ENCODE results near the gene NPVF.

DNA sequence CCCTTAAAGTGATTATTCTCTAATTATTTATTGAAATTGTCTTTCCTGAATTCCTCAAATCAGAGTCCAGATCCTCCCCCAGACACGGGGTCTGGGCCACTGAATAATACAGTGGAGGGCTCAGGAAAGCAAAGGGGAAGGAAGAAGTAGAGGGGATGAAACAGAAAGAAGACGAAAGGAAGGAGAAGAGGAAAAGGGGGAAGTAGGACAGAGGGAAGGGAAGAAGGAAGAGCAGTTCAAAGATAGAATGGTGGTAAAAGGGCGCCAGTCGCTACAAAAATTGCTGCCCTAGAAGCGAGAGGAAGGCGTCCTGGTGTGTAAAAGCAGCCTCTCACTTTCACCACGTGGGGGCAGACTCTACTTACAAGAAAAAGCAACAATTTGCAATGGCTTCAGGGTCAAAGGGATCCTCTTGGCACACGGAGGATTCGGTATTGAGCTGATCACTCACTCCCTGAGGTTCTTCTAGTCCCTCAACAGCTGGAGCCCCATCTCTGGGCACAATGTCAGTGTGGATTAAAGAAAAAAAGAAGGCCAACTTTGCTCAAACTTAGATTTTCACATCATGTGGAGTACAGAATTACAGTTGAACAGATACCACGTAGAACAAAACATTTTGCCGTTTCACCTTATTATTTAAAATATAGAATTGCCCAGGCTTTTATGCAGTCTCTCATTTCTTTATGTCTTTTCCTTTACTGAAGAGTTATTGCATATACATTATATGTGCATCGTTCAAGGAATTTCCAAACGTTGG is 31.4 kb upstream of the NPVF start:
- no peak for TF ChIP-seq POLR2A (IDR thresholded peaks at IDR 0.05; ENCODE audit: extremely low read depth, insufficient read length)
- TF ChIP-seq, protein P1, sequence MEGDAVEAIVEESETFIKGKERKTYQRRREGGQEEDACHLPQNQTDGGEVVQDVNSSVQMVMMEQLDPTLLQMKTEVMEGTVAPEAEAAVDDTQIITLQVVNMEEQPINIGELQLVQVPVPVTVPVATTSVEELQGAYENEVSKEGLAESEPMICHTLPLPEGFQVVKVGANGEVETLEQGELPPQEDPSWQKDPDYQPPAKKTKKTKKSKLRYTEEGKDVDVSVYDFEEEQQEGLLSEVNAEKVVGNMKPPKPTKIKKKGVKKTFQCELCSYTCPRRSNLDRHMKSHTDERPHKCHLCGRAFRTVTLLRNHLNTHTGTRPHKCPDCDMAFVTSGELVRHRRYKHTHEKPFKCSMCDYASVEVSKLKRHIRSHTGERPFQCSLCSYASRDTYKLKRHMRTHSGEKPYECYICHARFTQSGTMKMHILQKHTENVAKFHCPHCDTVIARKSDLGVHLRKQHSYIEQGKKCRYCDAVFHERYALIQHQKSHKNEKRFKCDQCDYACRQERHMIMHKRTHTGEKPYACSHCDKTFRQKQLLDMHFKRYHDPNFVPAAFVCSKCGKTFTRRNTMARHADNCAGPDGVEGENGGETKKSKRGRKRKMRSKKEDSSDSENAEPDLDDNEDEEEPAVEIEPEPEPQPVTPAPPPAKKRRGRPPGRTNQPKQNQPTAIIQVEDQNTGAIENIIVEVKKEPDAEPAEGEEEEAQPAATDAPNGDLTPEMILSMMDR (IDR thresholded peaks at IDR 0.05; ENCODE audit: low read depth, low read length): peak; percentile 92

Data from NB4 (cell line).